Panc1 (cell line): ENCODE measurements around the gene VSNL1. TPM values are rescaled to one million over a fixed set of nuclear protein-coding genes. Genes with fewer than 3 reads are reported as not detected.

Experiments
- ATAC-seq: fragments of 200-7000 bp; cut with Tn5 transposase; 2 replicates; pipeline ENCODE4 v1.9.1; 2020; ENCODE audit warnings: mild to moderate bottlenecking, moderate library complexity
- BruUV-seq: library from RNA; stranded (reverse); fragments of 400-500 nt; replicated peaks from 2 replicates; lab custom pipeline; 2021; lab: Mats Ljungman, UMichigan
- CTCF ChIA-PET: fragments of 300-600 bp; sonication (Branson Sonifier 250); formaldehyde crosslinking; loops from one replicate; lab custom pipeline; 2022; ENCODE audit warnings: antibody characterized with exemption; lab: Charles Lee
- POLR2A ChIA-PET: fragments of 300-600 bp; sonication (Branson Sonifier 250); formaldehyde crosslinking; loops from one replicate; lab custom pipeline; 2022; ENCODE audit warnings: antibody characterized with exemption; lab: Charles Lee
- DNase-seq: peaks from one replicate; pipeline ENCODE4 v3.0.0-alpha.2; 2010; ENCODE audit warnings: low read depth, low spot score
- H3K27ac ChIP-seq: 2 replicates; pipeline ENCODE4 v1.5.1; 2011; ENCODE audit warnings: mild to moderate bottlenecking, low read length, inconsistent platforms
- H3K27me3 ChIP-seq: fragments of 200-500 bp; sonication (Bioruptor generic); 2 replicates; pipeline ENCODE4 v1.6.0; 2014; ENCODE audit warnings: low read length, inconsistent platforms; ENCODE audit not compliant: control insufficient read depth, insufficient read depth
- H3K36me3 ChIP-seq: fragments of 200-500 bp; sonication (Bioruptor generic); 2 replicates; pipeline ENCODE4 v1.5.1; 2014; ENCODE audit warnings: inconsistent platforms, mild to moderate bottlenecking, low read length, moderate library complexity; ENCODE audit not compliant: control insufficient read depth, insufficient read depth
- H3K4me1 ChIP-seq: 2 replicates; pipeline ENCODE4 v1.5.1; 2011; ENCODE audit warnings: inconsistent platforms, mild to moderate bottlenecking, low read length, moderate library complexity; ENCODE audit not compliant: control insufficient read depth, insufficient read depth
- H3K4me3 ChIP-seq, 2 experiments: 2 replicates each; pipeline ENCODE4 v1.5.1; 2011 to 2012; ENCODE audit warnings: low read depth in 2 of 2, low read length in 2 of 2, mild to moderate bottlenecking in 2 of 2, inconsistent platforms in 1 of 2, moderate library complexity in 1 of 2
- H3K9me3 ChIP-seq: fragments of 200-500 bp; sonication (Bioruptor generic); 2 replicates; pipeline ENCODE4 v1.5.1; 2014; ENCODE audit warnings: low read depth, mild to moderate bottlenecking, inconsistent platforms, low read length, moderate library complexity; ENCODE audit not compliant: control insufficient read depth, insufficient read depth
- POLR2AphosphoS5 ChIP-seq: IDR thresholded peaks from 2 replicates; pipeline ENCODE4 v1.6.1; 2012; ENCODE audit warnings: mild to moderate bottlenecking, low read depth, low read length, moderate library complexity
- SIN3A ChIP-seq: IDR thresholded peaks from 2 replicates; pipeline ENCODE4 v1.6.1; 2012; ENCODE audit warnings: low read depth, mild to moderate bottlenecking, low read length, moderate library complexity, borderline replicate concordance; ENCODE audit not compliant: insufficient read depth
- TCF7L2 ChIP-seq: IDR thresholded peaks from 2 replicates; pipeline ENCODE4 v1.6.1; 2011; ENCODE audit warnings: mild to moderate bottlenecking, low read depth, low read length, inconsistent platforms
- in situ Hi-C: cut with HindIII; loops from 2 replicates; pipeline ENCODE4 v1.10.0; 2016; ENCODE audit warnings: low sequenced_read_pairs, low pct_unique_long_range_greater_than_20kb
- intact Hi-C: fragments of 100-400 bp; cut with micrococcal nuclease; formaldehyde crosslinking; loops from one replicate; pipeline ENCODE4 v1.10.0; 2022; ENCODE audit not compliant: unreplicated experiment
- total RNA-seq: library from RNA; stranded (reverse); gene quantifications from one replicate; pipeline ENCODE4 v1.2.1, GENCODE V29; 2021; ENCODE audit not compliant: unreplicated experiment
- TF ChIP-seq, protein P1 (sequence below), 2 experiments: IDR thresholded peaks; 2 replicates each; pipeline ENCODE4 v1.6.1; 2011 to 2012; ENCODE audit warnings: low read depth in 2 of 2, control low read depth in 1 of 2, low read length in 1 of 2, mild to moderate bottlenecking in 1 of 2, moderate library complexity in 1 of 2; ENCODE audit not compliant: insufficient read depth in 1 of 2
- TF ChIP-seq, protein P2 (sequence below): fragments of 450-650 bp; IDR thresholded peaks from 2 replicates; pipeline ENCODE4 v1.5.1; 2017; ENCODE audit warnings: mild to moderate bottlenecking

The VSNL1 gene
- total RNA-seq, 1 experiment from 2014 or later: not detected

DNA sequence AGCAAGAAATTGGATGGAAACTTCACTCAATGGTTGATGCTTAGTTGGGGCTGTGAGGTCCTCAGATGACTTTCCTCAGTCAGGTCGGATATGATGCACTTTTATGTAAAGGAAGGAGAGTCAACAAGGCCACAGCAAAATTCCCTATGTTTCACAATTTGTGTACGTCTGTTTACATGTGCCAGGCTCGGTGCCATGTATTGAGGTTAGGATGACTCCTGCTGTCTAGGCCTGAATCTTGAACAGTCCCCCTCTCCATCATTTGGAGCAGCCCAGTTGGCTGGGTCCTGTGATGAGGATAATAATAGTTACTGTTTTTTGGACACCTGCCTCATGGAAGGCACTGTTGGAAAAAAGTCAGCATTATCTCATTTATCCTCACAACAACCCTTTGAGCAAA lies 43.1 kb downstream of the VSNL1 start:
- DNase-seq: no peak
- POLR2A ChIA-PET: no interaction called here
- TF ChIP-seq, protein P1, sequence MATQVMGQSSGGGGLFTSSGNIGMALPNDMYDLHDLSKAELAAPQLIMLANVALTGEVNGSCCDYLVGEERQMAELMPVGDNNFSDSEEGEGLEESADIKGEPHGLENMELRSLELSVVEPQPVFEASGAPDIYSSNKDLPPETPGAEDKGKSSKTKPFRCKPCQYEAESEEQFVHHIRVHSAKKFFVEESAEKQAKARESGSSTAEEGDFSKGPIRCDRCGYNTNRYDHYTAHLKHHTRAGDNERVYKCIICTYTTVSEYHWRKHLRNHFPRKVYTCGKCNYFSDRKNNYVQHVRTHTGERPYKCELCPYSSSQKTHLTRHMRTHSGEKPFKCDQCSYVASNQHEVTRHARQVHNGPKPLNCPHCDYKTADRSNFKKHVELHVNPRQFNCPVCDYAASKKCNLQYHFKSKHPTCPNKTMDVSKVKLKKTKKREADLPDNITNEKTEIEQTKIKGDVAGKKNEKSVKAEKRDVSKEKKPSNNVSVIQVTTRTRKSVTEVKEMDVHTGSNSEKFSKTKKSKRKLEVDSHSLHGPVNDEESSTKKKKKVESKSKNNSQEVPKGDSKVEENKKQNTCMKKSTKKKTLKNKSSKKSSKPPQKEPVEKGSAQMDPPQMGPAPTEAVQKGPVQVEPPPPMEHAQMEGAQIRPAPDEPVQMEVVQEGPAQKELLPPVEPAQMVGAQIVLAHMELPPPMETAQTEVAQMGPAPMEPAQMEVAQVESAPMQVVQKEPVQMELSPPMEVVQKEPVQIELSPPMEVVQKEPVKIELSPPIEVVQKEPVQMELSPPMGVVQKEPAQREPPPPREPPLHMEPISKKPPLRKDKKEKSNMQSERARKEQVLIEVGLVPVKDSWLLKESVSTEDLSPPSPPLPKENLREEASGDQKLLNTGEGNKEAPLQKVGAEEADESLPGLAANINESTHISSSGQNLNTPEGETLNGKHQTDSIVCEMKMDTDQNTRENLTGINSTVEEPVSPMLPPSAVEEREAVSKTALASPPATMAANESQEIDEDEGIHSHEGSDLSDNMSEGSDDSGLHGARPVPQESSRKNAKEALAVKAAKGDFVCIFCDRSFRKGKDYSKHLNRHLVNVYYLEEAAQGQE (IDR thresholded peaks at IDR 0.05; ENCODE audit: insufficient read depth in 1 of 2, low read depth in 2 of 2, low read length in 1 of 2): no peak
- TF ChIP-seq TCF7L2: no peak
- TF ChIP-seq, protein P2, sequence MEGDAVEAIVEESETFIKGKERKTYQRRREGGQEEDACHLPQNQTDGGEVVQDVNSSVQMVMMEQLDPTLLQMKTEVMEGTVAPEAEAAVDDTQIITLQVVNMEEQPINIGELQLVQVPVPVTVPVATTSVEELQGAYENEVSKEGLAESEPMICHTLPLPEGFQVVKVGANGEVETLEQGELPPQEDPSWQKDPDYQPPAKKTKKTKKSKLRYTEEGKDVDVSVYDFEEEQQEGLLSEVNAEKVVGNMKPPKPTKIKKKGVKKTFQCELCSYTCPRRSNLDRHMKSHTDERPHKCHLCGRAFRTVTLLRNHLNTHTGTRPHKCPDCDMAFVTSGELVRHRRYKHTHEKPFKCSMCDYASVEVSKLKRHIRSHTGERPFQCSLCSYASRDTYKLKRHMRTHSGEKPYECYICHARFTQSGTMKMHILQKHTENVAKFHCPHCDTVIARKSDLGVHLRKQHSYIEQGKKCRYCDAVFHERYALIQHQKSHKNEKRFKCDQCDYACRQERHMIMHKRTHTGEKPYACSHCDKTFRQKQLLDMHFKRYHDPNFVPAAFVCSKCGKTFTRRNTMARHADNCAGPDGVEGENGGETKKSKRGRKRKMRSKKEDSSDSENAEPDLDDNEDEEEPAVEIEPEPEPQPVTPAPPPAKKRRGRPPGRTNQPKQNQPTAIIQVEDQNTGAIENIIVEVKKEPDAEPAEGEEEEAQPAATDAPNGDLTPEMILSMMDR: no peak
- no peak for TF ChIP-seq POLR2AphosphoS5
- TF ChIP-seq SIN3A: no peak
- Histone ChIP-seq H3K36me3 (no peaks in the 10 kb centered on the region), H3K4me1 (no peaks in the 10 kb centered on the region), H3K9me3 (no peaks in the 10 kb centered on the region), H3K27ac (no peak overlapping the region), H3K4me3 (no peak overlapping the region), H3K27me3 (no peaks in the 10 kb centered on the region)
- no TSS peak for BruUV-seq
- in situ Hi-C loops (no loop called here), intact Hi-C loops (no loop called here)
- CTCF ChIA-PET: no interaction called here
- ATAC-seq: no peak

DNA sequence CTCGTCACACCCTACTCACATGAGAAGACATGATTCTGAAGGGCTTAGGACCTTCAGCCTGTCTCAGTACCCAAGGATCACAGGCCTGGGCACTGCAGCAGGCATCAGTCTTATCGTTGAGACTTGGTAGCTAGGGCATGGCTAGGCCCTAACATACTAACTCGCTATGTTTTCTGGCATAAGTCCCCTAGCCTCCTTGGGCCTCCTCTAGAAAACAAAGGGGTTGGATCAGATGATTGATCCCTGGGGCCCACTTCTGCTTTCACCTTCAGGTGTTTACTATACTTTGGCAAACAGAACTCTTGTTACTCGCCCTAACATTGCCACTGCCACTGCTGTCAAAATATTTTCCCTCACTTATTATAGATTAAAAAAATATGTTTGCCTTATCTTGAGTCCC lies 44.2 kb downstream of the VSNL1 start:
- ChIA-PET POLR2A (no interaction called here), CTCF (no interaction called here)
- no TSS peak for BruUV-seq
- TF ChIP-seq, protein P2: no peak
- TF ChIP-seq, protein P1 (IDR thresholded peaks at IDR 0.05; ENCODE audit: insufficient read depth in 1 of 2, low read depth in 2 of 2, low read length in 1 of 2): no peak
- no peak for TF ChIP-seq TCF7L2
- TF ChIP-seq SIN3A: no peak
- TF ChIP-seq POLR2AphosphoS5: no peak
- no peaks in the 10 kb centered on the region for H3K4me1 ChIP-seq
- no peaks in the 10 kb centered on the region for H3K36me3 ChIP-seq
- no peaks in the 10 kb centered on the region for H3K9me3 ChIP-seq
- ATAC-seq (no peak), DNase-seq (no peak)
- H3K27me3 ChIP-seq: no peaks in the 10 kb centered on the region
- no peak overlapping the region for H3K27ac ChIP-seq
- intact Hi-C loops (no loop called here), in situ Hi-C loops (no loop called here)
- no peak overlapping the region for H3K4me3 ChIP-seq
